SIG-M5 treated with dmso at 0.1 percent for 504 hours (cell line): Measurements from ENCODE around the gene FZD7.
A peak's percentile ranks its signal among the peaks of the same experiment; 100 is the strongest.

Experiments used
- DNase-seq: peaks from one replicate; lab custom pipeline; 2025; ENCODE audit not compliant: unreplicated experiment; lab: John Stamatoyannopoulos, UW

The FZD7 gene

DNA sequence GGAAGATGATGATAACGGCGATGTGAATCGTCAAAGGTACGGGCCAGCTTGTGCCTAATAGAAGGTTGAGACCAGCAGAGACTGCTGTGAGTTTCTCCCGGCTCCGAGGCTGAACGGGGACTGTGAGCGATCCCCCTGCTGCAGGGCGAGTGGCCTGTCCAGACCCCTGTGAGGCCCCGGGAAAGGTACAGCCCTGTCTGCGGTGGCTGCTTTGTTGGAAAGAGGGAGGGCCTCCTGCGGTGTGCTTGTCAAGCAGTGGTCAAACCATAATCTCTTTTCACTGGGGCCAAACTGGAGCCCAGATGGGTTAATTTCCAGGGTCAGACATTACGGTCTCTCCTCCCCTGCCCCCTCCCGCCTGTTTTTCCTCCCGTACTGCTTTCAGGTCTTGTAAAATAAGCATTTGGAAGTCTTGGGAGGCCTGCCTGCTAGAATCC lies 3.0 kb downstream of the FZD7 start:
- DNase-seq, result no peak

GRCh38 chr2:202037086-202037485 lies 3.4 kb downstream of the FZD7 start:
- no peak for DNase-seq

DNA sequence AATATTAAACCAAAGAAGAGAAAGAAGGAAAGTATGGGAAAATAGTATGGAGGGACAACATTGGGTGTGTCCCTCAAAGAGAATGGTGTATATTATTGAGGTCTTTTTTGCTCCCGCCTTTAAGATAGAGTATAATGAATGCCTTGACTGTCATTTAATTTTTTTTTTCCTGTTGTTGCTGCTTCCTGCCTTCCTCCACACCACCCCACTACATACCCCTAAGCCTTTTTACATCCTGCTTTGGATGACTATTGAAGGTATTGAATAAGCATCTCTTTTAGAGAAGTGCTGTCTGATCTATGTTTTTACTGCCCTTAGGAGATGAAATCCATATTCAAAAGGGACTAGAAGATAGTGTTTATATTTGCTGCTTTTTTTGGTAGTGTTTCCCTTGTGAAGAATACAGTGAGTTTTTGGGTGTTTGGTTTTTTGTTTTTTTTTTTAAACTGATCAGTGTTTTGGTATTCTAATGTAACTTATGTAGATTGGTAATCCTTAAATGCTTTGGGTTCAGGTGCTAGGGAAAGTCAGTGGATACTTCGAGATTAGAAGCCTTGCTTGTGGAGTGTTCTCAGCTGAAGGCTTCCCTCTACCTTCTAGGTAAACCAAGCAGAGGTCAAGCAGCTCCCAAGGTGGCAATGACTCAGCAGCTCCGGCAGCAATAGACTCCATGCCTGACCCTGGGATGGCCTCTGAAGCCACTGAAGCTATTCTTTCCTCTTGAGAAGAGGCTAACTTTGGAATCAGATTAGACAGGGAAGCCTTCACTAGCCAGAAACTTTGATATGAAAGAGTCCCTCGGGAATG lies 5.0 kb downstream of the FZD7 start:
- peak; percentile 22 for DNase-seq

- DNase-seq, result no peak
Observed at GRCh38 chr2:202039278-202040078, 5.8 kb downstream of the FZD7 start.

- no peak for DNase-seq
Observed at GRCh38 chr2:202040079-202040844, 6.6 kb downstream of the FZD7 start.

- DNase-seq, result no peak
Observed at GRCh38 chr2:202042444-202042843, 8.8 kb downstream of the FZD7 start.

GRCh38 chr2:202043475-202043874 lies 9.8 kb downstream of the FZD7 start:
- no peak for DNase-seq

DNA sequence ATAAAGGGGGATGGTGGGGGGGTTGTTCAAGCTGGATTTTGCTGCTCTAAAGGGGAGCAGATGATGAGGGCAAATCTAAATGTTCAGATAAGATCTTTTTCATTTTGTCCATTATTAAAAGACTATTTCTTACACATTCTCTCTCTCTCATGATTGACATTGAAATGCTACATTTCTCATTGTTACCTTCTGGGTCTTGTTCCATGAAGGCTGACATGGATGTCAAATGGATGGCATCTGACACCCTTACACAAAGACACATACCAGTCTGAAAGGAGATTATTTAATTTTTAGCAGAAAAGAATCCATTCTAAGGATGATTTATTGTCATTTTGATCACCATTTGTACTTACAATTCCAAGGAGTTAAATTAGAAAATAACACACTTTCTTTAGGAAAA lies 11.1 kb downstream of the FZD7 start:
- DNase-seq, result no peak

DNA sequence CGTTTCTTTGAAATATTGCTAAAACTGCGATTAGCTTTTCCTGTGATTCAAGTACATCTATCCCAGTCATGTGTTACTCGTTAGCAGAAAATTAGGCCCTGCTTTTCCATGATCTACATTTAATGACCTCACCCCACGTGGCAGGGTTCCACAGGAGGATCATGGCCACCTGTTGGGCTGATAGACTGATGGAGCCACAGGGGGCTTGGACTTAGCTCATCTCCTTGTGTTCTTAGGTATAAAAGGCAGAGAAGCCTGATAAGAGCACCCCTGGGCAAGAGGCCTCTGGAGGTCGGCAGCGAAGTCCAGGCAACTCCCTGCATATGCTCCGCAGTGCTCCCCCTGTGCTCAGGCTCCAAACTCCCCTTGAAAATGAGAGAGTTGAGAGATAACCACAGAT lies 12.9 kb downstream of the FZD7 start:
- no peak for DNase-seq

GRCh38 chr2:202049092-202049728 lies 15.6 kb downstream of the FZD7 start:
- no peak for DNase-seq

GRCh38 chr2:202049840-202050239 lies 16.2 kb downstream of the FZD7 start:
- DNase-seq, result no peak

DNA sequence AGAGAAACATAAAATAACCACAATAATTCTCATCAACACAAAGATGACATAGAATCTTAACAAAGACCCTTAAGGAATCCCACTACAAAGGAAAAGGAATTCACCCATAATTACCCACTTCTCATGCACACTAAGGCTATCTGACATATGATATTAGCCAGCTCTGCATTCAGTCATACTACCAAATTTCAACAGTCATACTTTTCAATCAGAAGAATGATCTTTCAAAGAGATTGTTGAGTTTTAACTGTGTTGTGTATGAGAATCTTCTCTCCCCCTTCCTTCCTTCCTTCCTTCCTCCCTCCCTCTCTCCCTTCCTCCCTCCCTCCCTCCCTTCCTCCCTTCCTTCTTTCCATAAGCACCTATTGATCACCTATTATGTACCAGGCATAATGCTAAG lies 17.0 kb downstream of the FZD7 start:
- DNase-seq, result no peak

GRCh38 chr2:202051499-202052161 lies 18.0 kb downstream of the FZD7 start:
- DNase-seq, result no peak

DNA sequence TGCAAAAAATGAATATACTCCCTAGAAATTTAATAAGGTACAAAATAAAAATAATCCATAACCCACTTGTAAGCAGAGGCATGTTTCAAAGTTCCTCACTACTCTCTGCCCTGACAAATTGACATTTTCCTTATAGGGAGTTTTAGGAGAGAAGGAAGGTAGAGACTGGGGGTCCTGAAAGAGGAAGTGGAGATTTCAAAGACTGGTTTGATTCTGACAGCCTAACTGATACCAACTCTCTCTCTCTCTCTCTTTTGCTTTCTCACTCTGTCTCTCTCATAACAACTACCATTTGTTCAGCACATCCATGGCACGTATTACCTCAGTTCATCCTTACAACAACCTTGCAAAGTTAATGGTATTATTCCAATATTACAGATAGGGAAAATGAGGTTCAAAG lies 18.6 kb downstream of the FZD7 start:
- peak; percentile 36 for DNase-seq

DNA sequence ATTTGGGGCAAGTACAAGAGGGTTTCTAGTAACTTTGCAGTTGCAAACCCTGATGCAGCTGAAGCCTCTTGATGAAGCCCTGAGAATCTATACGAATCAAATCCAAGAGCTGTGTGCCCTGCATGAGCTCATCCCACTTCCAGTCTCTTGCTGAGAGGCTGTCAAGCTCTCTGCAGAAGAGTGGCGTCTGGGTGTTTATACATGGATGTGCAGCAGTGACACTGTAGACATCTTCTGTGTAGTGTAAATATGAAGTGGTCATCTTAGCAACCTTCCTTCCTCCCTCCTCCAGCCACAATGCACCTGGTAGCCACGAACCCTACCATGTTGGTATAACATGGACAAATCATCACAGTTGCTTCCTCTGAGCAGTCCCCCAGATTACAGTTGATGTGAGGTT lies 21.0 kb downstream of the FZD7 start:
- DNase-seq, result no peak

DNA sequence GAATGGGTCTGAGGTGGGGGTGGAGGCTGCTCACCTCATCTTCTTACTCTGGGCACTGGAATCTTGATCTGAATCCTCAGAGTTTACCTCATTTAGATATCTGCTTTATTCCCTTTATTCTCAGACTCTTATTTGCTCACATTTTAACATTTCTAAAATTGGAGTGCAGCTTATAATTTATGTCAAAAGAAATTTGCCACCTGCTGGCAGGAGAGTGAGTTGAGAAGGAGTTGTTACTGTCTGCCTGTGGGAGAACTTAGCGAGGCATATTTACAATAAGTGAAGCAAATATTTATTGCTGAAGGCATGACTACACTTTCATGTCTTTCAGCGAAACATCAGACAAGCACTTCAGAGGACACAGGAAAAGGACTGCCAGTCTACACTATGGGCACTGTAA lies 23.0 kb downstream of the FZD7 start:
- DNase-seq, result peak; percentile 43

DNA sequence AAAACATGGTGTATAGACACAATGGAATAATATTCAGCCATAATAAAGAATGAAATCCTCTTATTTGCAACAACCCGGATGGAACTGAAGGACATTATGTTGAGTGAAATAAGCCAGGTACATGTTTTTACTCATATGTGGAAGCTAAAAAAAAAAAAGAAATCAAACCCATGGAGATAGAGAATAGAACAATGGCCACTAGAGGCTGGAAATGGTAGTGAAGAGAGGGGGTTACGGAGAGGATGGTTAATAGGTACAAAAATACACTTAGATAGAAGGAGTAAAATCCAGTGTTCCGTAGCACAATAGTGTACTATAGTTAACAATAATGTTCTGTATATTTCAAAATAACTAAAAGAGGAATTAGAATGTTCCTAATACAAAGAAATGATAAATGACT lies 26.6 kb downstream of the FZD7 start:
- DNase-seq, result no peak

DNA sequence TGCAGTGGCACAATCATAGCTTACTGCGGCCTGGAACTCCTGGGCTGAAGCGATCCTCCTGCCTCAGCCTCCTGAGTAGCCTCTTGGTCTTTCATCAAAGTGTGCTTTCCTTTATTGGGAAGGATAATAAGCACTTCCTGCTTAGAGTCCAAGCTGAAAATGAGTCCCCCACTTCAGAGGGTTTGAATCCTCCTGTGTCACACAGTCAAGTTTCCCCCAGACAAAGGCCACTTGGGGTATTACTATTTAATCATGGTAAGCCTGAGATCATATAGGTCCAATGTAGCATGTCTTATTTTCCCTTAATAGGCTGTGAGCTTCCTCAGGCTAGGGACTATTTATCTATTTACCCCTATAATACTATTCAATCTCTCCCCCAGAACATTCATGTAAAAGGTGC lies 28.0 kb downstream of the FZD7 start:
- no peak for DNase-seq

DNA sequence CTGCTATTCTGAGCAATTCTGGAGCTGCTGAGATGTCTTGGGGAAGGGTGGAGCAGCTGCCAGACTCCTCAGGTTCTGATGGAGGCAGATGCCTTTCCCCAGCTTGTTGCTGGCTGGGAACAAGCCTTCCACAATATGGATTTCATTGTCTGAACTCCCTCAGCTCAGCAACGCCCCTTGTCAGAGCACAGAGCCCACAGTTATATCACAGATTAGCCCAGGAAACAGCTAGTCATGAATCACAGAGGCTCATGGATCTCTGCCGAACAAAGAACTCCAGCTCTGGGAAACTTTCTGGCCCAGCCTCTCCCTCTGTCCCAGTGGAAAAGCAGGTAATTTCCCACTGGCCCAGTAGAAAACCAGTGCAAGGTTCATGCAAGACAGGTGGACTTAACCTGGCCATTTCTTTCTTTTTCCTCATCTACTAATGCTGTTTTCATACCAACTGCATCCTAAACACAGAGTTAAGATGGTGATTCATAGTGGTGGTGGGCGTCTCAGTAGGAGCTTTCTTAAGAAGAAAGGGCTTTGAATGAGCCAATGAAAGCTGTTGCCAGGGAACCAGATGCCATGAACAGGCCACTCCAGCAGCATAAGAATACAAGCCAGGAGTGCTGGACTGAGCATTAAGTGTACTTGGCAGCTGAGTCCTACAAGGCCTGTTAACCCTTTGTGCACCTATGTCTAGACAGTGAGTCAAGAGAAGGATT lies 30.7 kb downstream of the FZD7 start:
- DNase-seq, result no peak

DNA sequence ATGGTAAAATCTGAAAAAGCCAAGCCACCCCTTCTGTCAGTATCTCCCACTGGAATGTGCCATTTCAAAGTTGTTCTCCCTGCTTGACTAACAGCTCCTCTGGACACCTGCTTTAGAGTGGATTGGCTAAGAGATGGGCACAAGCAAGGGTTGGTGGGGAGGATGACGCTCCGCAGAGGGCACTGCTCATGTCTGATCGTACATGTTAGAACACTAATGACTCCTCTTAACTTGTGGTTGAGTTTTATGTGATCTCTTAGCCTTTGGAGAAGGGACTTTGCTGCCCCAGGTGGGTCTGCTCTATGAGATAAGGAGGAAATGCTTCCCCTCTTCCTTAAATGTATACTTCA lies 31.2 kb downstream of the FZD7 start:
- no peak for DNase-seq
